NCI-H2081 treated with DMSO at 0.1 percent for 48 hours (cell line): ENCODE results near the gene MT1B.
A peak's percentile ranks its signal among the peaks of the same experiment; 100 is the strongest.
"Not testable (repeated sequence)": the region's sequence is repeated elsewhere in the genome, so short reads cannot be mapped to it uniquely, and the experiment has no call there.

Source experiments
- DNase-seq: peaks from one replicate; lab custom pipeline; 2025; lab: John Stamatoyannopoulos, UW

The MT1B gene

GRCh38 chr16:56667581-56668571 lies 16.2 kb downstream of the MT1B start, which contains the start of gene MT1G:
MT1G (minus strand) TSS chr16:56668065; CDS start chr16:56667993, 72 bp downstream.
- DNase-seq: no peak

GRCh38 chr16:56669005-56669839 lies 17.5 kb downstream of the MT1B start, which contains the start of gene MT1H:
MT1H (plus strand) TSS chr16:56669814; CDS start chr16:56669885, 71 bp downstream.
- no peak for DNase-seq

- no peak for DNase-seq
These were observed 18.3 kb downstream of the MT1B start for GRCh38 chr16:56669840-56670619.

- no peak for DNase-seq
These were observed 18.9 kb downstream of the MT1B start for GRCh38 chr16:56670620-56670934.

GRCh38 chr16:56671691-56672090 lies 20.0 kb downstream of the MT1B start:
- DNase-seq: not testable (repeated sequence)

GRCh38 chr16:56672171-56672570 lies 20.5 kb downstream of the MT1B start:
- DNase-seq: not testable (repeated sequence)

- DNase-seq: no peak
These were observed 21.3 kb downstream of the MT1B start for GRCh38 chr16:56672761-56673536.

GRCh38 chr16:56673921-56674320 lies 22.2 kb downstream of the MT1B start:
- no peak for DNase-seq

- not testable (repeated sequence) for DNase-seq
These were observed 22.9 kb downstream of the MT1B start for GRCh38 chr16:56674570-56674969.

GRCh38 chr16:56675685-56676210 lies 24.1 kb downstream of the MT1B start:
- no peak for DNase-seq

GRCh38 chr16:56677474-56677873 lies 25.8 kb downstream of the MT1B start:
- DNase-seq: no peak

GRCh38 chr16:56679078-56679730 lies 27.5 kb downstream of the MT1B start:
- DNase-seq: no peak

GRCh38 chr16:56679818-56680217 lies 28.1 kb downstream of the MT1B start:
- no peak for DNase-seq

- peak; percentile 10 for DNase-seq
These were observed 30.4 kb downstream of the MT1B start, which contains the start of gene MT1X for GRCh38 chr16:56681939-56682702. MT1X (plus strand) TSS chr16:56682470; CDS start chr16:56682541, 71 bp downstream.

- DNase-seq: no peak
These were observed 31.2 kb downstream of the MT1B start for GRCh38 chr16:56682703-56683397.

GRCh38 chr16:56683424-56684172 lies 31.9 kb downstream of the MT1B start:
- DNase-seq: no peak

GRCh38 chr16:56684256-56684925 lies 32.7 kb downstream of the MT1B start:
- DNase-seq: no peak
